Activated naive CD4-positive, alpha-beta T cell treated with anti-CD3 and anti-CD28 coated beads, Interleukin-2, amount 50 U/mL, for 16 hours (primary cell): ENCODE data around the gene ZXDC.
A peak's percentile ranks its signal among the peaks of the same experiment; 100 is the strongest.

Experiments used
- DNase-seq: peaks from one replicate; pipeline ENCODE4 v3.0.0-alpha.2; 2020

The ZXDC gene

DNA sequence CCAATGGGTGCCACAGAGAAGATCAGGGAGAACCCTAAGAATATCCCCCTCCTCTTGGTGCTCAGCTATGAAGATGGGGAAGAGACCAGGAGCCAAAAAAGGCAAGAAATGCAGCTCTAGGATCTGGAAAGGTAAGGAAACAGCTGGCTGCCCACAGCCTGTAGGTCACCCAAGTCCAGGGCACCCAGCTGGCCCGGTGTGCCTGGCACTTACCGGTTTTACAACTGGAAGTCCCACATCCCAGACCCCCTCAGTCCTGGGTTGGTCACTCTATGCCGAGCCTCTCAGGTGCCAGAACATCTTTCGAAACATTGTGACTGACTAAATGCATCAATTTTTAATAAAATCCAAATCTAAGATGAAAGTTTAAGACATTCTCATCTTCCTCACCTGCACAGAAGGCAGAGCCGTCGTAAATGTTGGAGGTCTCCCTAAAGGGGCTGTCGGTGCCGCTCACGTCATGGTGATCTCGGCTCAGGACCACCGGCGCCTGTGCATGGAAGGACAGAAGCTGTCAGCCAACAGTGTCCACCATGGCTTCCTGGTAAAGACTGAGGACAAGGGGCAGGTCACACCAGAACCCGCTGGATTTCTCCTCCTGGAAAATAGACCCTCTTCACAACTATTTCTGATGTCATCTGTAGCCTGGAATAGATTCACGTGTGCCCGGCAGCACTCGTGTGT, 13.3 kb upstream of the ZXDC start:
- DNase-seq: no peak

DNA sequence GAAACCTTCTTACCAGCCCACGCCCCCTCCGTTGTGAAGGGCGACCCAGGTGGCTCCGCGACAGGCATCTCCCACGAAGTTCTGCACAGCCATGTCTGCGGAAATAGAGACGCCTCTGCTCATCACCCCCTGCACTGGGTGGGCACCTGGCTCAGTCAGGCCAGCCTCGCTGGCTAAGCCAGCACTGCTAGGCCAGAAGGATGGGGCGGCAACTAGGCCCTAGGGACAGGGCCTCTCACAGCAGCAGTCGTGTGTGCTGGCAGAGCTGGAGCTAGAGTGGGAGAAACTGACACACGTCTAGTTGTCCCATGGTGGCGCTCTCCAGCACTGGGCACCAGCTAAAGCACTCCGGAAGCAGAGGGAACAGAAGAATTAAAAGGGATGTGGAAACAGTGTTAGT, 12.5 kb upstream of the ZXDC start:
- no peak for DNase-seq

DNA sequence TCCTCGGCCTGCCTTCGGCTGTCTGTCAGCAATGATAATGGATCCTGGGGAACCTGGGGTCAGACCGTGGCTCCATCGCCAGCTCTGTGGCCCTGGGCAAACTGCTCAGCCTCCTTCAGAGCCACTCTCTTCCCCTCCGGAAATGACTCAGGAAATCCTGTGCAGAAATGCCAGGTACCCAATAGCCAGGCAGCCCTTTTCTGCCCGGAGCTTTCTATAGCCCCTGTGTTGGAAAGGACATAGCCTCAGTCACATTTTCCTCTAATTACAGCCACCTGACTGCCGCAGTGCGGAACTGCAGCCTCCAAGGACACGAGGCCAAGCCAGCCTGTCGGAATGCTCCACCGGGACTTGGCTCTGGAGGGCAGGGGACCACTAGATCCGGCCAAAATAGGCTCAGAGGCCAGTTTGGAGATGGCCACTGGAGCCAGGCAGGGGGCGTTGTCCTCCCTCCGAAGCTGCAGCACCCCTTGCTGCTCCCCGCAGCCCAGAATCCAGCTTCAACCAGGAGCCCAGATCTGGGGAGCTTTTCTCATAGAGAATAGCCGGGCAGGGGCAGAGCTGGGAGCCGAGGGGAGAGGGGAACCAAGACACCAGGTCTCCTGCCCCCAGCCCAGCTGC, 11.6 kb upstream of the ZXDC start:
- no peak for DNase-seq

DNA sequence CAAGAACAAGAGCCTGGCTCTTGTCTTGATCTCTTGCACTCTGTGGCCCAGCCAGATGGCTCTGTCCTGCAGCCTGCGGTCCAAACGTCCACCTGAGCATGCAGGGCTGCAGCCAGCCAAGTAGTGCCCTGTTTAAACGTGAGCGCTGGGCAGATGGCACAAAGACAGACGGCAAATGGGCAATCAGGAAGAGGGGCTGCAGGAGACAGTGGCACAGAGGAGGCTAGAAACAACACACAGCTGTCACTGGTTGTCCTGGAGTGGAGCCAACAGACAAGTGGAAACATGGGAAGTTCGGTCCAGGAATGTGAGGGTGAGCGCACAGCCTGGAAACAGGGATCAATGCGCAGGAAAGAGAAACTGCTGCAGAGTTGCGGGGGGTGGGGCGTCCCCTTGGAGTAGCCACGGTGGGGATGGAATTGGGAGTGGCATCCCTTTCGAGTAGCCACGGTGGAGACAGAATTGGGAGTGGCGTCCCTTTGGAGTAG, 10.7 kb upstream of the ZXDC start:
- no peak for DNase-seq

DNA sequence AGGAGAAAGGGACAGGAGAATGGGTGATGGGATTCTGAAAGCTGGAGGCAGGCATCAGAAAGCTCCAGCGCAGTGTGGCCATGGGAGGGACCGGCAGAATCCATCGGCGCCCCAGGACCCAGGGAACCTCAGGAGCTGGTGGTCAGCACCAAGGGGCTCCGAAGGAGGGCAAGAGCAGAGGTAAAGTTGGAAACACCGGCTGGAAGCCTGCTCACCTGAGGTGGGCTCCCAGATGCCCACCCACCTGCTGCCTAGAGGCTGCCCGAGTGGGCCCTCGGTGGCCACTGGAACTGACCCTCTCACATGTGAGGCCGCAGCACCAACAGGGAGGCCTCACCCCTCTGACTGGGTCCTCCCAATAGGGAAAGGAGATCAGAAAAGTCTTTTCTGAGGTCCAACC, 10.3 kb upstream of the ZXDC start:
- DNase-seq: no peak

DNA sequence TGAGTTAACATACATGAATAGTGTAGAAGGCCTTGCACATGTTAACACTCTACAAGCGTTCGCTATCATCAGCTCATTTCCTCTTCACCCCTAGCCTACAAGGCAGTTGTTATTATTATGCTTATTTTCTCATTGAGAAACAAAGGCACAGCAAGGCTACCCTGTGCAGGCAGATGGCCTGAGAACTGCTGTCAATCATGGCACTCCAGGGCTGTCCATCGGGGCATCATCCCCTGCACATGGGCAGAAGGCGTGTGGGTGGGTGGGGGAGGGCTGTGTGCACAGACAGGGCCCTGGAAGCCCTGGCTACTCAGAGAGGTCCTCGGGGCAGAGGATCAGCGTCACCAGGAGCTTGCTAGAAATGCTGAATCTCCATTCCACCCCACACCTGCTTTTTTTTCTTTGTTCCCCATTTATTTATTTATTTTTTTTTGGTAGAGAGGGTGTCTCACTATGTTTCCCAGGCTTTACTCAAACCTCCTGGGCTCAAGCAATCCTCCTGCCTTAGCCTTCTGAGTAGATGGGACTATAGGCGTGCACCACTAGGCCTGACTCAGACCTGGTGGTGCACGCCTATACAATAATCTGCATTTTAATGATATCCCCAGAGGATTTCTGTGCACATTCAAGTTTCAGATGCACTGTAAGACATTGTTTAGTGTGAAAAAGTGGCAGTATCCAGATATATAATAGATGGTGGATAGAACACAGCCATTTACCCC, 9.6 kb upstream of the ZXDC start:
- no peak for DNase-seq

DNA sequence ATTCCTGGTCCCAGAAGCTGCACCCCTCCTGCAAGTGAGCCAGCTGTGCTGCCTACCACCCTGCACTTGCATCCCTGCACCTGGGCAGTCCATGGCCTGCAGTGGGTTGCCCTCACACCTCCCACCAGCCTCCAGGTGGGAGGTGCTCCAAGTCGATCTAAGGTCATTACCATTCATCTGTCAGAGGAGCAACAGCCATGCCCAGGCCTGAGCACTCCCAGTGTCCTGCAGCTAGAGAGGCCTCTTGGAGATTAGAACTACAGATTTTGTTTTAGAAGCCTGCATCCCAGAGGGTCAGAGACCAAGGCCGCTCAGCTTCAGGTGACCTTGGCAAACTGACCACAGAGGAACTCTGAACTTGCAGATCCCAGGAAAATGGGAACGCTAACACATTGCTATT, 9.0 kb upstream of the ZXDC start:
- DNase-seq: no peak

DNA sequence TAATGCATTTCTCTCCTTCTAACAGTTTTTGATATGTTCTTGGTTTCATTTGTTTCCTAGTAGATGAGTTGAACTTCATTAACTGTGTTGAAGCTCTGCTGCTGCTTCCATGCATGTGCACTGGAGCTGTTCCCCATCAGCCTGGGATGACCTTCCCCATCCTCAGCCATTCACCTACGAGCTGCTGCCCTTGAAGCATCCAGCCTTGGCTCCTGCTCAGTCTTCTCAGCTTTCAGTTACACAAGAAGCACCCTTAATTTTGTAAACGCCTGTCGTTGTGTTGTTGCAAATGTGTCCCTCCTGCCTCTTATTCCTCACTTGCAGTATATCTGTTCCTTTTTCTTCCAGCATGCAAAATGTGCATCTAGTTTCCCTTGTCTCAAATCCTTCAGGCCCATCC, 8.5 kb upstream of the ZXDC start:
- no peak for DNase-seq

DNA sequence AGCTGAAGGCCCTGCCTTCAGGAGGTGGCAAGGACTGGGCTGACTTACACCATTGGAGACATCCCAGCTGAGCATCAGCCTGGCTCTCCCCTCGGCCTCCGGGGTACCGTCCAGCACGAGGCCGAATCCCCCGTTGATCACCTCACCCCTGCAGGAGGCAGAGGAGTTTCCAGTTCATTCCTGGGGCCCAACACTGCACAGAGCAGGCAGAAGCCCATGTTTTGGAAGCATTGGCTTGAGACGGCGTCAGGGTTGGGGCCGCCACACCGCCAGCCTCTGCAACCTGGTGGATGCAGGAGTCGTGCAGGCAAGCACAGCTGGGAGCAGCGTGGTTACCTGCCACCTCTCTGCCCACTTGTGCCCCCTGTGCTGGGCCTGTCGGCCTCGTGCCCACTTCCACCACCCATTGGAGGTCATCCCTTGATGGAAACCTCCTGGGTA, 7.7 kb upstream of the ZXDC start:
- DNase-seq: no peak

DNA sequence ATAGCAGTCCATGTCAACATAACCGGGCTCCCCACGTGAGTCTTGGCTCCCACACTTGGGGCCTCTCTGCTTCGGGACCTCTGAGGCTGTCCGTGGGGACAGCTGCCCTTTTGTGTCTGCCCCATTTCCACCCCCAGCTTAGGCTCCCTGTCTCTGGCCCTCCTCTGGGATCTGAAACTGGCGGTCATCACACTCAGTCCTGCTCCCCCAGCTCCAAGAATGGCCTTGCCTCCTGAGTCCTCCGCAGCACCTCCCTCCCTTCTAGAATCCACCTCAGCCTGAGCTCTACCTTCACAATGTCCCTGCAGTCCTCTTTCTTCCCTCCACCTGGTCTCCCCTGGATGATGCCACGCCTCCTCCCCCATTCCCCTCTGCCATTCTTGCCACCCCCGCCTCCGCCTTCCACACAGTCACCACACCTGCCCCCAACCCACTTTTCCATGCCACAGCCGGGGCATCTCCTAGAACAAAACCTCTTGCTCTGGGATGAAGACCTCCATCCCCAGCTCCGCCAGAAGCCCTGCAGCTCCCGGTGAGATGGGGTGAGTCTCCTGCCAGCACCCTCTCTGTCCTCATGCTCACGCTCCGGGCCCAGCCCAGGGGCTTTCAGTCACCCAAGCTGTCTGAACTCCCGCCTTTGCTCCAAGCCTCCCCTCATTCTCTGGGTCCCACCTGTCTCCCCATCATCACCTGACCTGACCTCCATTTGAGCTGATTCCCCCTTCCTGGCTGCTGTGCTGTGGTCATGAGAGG, 7.0 kb upstream of the ZXDC start:
- no peak for DNase-seq

DNA sequence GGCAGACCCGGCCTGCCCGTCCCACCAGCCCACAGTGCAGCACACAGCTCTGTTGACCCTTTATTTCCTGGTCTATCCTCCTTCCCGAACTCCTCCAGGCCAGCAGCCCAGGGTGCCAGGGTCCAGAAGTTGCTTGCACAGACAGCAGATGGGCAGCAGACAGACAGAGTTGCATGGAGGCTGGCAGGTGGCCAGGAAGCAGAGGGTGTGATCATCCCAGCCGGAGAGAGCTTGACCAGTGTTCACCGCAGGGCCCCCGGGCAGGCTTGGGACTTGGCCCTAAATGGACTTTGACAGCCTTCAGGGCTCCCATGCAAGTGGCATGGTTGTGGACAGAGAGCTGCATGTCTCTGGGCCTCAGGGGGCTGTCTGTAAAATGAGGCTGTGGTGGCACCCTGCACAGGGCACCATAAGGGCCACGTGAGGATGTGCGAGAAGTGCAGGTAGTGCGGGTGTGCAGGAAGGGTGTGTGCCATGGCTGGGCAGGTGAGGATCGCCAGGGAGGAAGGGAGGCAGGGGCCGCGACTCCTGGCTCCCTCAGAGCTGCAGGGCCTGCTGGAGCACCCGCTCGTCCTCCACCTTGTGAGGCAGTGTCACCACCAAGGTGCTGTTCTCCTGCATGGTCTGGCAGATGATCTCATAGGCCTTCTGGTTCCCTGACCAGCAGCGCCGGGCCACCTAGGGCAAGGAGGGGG, 6.3 kb upstream of the ZXDC start:
- no peak for DNase-seq

DNA sequence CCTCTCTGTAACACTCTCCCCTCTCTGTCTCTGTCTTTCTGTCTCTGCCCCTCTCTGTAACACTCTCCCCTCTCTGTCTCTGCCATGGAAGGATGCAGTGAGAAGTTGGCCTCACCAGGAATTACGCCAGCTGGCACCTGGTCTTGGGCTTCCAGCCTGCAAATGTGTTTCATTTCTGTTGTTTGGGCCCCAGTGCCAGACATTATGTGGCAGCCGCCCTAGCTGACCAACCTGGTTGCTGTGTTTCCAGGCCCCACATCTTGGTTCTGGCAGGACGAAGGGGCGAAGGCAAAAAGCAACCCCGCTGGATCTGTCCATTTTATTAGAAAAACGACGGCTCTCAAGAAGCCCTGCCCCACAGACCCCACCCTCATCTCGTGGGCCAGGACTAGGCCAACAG, 5.2 kb upstream of the ZXDC start:
- no peak for DNase-seq

DNA sequence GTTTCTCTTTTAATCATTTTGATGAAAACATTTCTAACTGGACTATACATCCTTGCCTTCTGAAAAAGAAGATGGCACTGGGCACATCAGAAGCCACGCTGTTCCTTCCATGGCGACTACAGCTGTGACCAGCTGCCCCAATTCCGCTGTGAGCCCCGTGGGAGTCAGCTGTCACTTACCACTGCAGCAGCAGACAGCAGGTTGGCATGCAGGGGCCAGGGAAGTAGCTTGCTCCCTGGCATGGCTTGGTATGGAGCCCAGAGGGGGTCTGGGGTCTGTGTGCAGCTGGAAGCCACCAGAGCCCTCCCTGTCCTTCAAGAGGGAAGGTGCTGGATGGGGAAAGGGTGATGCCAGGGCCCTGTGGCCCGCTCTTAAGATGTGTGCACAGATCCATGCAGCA, 4.5 kb upstream of the ZXDC start:
- no peak for DNase-seq

DNA sequence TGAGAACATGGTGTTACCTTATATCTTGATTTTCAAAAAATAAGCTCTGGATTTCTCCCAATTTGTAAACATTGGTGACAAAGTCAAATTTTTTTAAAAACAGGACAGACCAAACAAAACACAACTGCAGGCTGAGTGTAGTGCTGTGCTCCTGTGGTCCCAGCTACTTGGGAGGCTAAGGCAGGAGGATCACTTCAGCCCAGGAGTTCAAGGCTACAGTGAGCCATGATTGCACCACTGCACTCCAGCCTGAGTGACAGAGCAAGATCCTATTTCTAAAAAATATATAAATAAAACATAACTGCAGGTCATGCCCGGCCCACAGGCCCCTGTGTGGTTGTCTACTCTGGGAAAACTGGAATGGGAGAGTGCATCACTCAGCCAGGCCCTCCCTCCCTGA, 4.0 kb upstream of the ZXDC start:
- no peak for DNase-seq

DNA sequence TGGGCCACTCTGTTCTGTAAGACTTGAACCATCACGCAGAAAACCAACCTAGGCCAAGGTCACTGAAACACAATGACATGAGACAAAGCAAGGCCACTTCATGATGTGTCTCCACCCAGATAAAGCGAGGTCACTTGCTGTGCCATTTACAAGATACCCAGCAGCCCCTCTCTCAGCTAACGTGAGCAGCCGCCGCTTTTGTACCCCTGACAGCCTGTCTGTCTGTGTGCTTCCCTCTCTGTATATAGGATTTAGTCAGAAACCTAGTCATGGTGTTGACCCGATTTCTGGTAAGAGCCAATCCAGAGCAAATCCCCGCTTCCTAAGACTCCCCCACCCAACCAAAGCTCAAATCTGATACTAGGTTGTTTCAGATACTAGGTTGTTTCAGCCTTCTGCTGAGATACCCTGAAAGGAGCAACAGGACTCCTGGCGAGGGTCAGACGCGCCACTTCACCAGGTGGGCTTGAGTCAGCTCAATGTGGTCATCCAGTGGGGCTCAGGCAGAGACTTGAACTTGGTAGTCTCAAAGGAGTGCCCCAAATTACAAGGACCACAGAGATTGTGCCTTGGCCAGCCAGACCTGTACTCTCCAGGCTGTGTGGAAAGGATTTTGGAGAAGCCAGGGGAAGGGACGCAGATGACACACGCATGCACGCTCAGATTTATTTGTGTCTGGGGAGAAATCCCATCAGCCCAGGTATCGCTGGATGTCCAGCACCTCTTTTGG, 3.1 kb upstream of the ZXDC start:
- DNase-seq: no peak

DNA sequence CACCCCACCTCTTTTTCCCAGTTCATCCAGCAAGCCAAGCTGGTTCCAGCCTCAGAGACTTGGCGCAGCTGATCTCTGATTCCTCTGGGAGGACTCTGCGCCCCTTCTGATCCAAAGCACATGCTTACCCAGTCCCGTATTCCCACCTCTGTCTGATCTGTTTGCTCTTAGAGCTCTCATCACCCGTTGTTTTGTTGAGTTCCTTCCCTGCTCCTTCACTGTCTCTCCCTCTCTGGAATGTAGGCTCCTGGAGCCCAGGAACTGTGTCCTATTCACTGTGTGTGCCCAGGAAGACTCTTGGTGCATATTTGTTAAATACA, 1.3 kb upstream of the ZXDC start:
- DNase-seq: no peak

DNA sequence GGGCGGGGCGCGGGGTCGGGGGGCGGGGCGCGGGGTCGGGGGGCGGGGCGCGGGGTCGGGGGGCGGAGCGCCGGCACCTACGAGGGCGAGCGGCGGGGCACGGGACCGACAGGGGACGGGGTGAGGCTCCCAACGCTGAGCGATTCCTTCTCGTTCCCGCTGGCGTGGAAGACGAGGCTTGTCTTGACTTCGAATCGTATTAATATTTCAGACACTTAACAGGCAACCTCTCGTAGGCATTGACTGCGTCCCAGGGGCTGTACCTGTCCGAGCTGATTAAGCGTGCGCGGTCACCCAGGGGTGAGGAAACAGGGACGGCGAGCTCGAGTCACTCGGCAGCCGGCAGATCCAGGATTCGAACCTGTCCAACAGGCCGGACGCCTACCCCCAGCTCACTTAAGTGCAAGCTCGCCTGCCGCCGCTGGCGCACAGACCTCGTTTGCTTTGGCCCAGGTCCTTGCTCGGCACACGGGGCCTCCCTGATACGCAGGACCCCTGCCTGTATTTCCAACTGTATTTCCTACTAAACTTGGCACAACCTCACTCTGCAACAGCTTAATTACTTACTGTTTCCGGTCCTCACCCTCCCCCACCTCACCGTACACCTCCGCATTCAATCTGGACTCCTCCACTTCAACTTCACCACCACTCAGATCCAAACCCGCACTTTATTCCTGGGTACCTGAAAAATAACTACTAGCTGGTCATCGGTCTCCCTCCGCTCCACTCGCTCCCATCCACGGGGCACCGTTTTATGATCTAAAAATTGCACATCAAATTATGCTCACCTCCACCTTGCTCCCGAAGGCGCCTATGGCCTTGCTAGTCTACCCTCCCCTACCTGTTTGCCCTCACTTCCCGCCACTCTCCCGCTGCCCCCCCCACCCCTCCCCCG, 722 bp upstream of the ZXDC start:
- DNase-seq: no peak

DNA sequence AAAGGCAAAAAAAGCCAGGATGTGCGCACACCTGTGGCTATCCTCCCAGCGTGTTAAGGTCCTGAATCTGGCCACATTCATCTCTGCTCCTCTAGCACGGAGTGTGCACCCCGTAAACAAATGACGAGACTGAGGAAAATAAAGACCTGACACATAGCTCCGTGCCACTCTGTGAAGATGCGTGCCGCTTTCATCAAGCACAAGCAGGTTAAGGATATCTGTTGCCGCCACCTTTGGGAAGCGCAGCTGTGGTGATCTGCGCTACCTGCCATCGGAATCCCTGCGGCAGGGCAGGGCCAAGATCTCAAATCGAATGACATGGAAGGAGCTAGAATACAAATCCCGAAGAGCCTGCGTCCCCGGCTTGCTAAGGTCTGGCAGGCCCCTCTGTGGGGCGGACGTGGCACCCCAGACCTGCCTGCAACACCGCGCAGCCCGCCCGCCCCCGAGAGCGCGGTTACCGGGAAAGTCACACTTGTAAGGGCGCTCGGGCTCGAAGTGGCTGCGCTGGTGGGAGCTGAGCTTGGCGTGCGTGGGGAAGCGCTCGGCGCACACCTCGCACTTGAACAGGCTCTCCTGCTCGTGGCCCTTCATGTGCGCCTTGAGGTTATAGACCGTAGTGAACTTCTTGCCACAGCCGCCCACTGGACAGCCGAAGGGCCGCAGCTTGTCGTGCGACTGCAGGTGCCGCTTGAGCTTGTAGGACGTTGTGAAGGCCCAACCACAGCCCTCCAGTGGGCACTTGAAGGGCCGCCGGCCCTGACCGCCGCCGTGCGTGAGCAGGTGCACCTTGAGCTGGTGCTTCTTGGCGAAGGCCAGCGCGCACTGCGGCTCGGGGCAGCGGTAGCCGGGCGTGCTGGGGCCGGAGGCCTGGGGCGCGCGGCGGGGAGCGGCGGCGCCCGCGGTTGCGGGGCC, 936 bp downstream of the ZXDC start:
- DNase-seq: peak; percentile 44

DNA sequence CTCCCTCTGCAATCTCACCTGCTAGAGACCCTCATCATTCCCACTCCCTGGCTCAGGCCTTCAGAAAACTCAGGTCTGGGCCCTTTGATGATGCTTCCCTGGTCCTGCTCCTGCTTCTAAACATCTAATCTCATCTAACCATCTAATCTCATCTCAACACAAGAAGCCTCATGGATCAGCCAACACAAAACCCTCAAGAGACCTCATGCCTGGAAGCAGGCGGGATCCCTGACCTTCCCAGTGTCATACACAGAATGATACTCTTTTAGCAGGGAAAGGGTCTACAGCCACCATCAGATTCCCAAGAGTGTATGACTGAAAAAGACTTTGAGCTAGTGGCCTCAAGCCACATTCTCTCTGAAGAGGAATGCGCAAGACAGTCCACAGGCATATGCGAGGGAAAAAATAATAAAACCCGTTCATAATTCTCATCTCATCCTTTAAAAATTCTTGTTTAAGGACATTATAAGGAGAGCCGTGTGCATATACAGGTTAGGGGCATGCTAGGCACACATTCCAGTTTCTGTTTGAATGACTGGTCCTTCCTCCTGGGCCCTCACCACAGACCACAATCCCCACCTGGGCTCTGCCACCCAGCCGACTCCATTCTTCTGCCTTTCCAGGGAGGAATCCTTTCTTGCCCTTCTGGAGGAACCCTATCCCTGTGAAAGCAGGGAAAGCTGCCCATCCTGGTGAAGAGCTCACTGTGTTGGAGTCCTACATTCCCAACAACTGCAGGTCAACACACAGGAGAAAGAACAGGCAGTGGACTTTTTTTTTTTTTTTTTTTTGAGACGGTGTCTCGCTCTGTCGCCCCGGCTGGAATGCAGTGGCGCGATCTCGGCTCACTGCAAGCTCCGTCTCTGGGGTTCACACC, 2.2 kb downstream of the ZXDC start:
- no peak for DNase-seq
